GM12892 (cell line): ENCODE measurements around the gene IGFLR1.

Source experiments
- POLR2A ChIP-seq: IDR thresholded peaks from 2 replicates; pipeline ENCODE4 v1.6.1; 2011; ENCODE audit warnings: low read depth, low read length, control low read depth
- POLR2AphosphoS5 ChIP-seq: IDR thresholded peaks from 2 replicates; pipeline ENCODE4 v1.6.1; 2011; ENCODE audit warnings: low read depth, low read length, control low read depth
- TAF1 ChIP-seq: IDR thresholded peaks from 2 replicates; pipeline ENCODE4 v1.6.1; 2011; ENCODE audit warnings: low read depth, mild to moderate bottlenecking, control low read depth, low read length, borderline replicate concordance

DNA sequence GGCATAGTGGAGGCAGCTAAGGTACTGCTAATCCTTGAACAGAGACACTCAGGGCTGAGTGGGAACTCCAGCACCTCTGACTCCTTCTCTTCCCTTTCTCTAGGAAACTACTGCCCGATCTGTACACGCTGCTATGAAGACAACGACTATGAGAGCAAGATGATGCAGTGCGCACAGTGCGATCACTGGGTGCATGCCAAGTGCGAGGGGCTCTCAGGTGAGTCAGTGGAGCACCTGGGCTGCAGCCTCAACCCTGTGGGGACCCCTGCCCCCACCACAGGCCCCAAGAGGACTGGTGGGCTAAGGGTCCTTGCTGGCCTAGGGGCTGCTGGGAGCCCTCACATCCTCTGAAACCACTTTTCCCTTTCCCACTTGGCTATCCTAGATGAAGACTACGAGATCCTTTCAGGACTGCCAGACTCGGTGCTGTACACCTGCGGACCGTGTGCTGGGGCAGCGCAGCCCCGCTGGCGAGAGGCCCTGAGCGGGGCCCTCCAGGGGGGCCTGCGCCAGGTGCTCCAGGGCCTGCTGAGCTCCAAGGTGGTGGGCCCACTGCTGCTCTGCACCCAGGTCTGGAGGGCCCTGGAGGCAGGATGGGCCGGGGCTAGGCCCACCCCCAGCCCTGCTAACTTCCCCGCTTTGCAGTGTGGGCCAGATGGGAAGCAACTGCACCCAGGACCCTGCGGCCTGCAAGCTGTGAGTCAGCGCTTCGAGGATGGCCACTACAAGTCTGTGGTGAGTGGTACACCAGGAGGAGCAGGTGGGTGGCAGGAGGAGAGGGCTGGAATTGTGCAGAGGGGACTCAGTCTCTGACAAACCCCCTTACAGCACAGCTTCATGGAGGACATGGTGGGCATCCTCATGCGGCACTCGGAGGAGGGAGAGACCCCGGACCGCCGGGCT lies 14.9 kb downstream of the IGFLR1 start:
- TF ChIP-seq TAF1 (no peak), POLR2A (no peak), POLR2AphosphoS5 (no peak)
